SK-N-SH (cell line): Measurements from ENCODE around the gene MAST2. TPM values are rescaled to one million over a fixed set of nuclear protein-coding genes. Genes with fewer than 3 reads are reported as not detected.

Experiments used
- CTCF ChIA-PET: fragments of 300-600, 350-600 bp; formaldehyde crosslinking; extraction: SDS; loops from one replicate; lab custom pipeline; 2021; lab: Yijun Ruan, JAX
- POLR2A ChIA-PET: fragments of 350-600 bp; sonication (Branson Sonifier 250); formaldehyde crosslinking; extraction: SDS; loops from one replicate; lab custom pipeline; 2020; ENCODE audit warnings: antibody characterized with exemption, inconsistent platforms; lab: Yijun Ruan, JAX
- DNase-seq: peaks from one replicate; pipeline ENCODE4 v3.0.0; 2012
- H2AFZ ChIP-seq: fragments of 200-600 bp; sonication (generic); 2 replicates; pipeline ENCODE4 v1.8.1; 2016; ENCODE audit warnings: antibody characterized with exemption, mild to moderate bottlenecking, low read depth
- H3F3A ChIP-seq: fragments of 200-600 bp; sonication (generic); replicated peaks from 2 replicates; pipeline ENCODE3; 2016; ENCODE audit warnings: antibody characterized with exemption, mild to moderate bottlenecking; ENCODE audit not compliant: insufficient read depth
- H3K27ac ChIP-seq, 2 experiments: fragments of 200-500 bp in 1 of 2; fragments of 200-600 bp in 1 of 2; sonication (Bioruptor generic) in 1 of 2; sonication (generic), shearing (Covaris generic) in 1 of 2; 2 replicates each; pipeline versions ENCODE4 v1.5.1 to v1.6.1; 2014 to 2016; ENCODE audit warnings: low read depth in 2 of 2, inconsistent platforms in 1 of 2, low read length in 1 of 2, mild to moderate bottlenecking in 1 of 2, mixed read lengths in 1 of 2
- H3K27me3 ChIP-seq: fragments of 200-600 bp; sonication (generic), shearing (Covaris generic); 2 replicates; pipeline ENCODE4 v1.6.1; 2016; ENCODE audit warnings: mixed run types; ENCODE audit not compliant: insufficient read depth
- H3K36me3 ChIP-seq, 2 experiments: fragments of 200-500 bp in 1 of 2; fragments of 200-600 bp in 1 of 2; sonication (Bioruptor generic) in 1 of 2; sonication (generic) in 1 of 2; replicated peaks in 1 of 2; 2 replicates each; pipeline versions ENCODE3 to v1.5.1; 2014 to 2016; ENCODE audit warnings: low read length in 1 of 2, mild to moderate bottlenecking in 1 of 2; ENCODE audit not compliant: insufficient read depth in 2 of 2, control insufficient read depth in 1 of 2
- H3K4me1 ChIP-seq, 2 experiments: fragments of 200-500 bp in 1 of 2; fragments of 200-600 bp in 1 of 2; sonication (Bioruptor generic) in 1 of 2; sonication (generic), shearing (Covaris generic) in 1 of 2; 2 replicates each; pipeline versions ENCODE4 v1.5.1 to v1.6.1; 2014 to 2016; ENCODE audit warnings: low read depth in 1 of 2, low read length in 1 of 2, mixed run types in 1 of 2; ENCODE audit not compliant: insufficient read depth in 2 of 2, control insufficient read depth in 1 of 2
- H3K4me2 ChIP-seq: fragments of 200-600 bp; sonication (generic), shearing (Covaris generic); 2 replicates; pipeline ENCODE4 v1.6.1; 2017; ENCODE audit warnings: mixed run types
- H3K4me3 ChIP-seq, 2 experiments: fragments of 200-500 bp in 1 of 2; fragments of 200-600 bp in 1 of 2; sonication (Bioruptor generic) in 1 of 2; sonication (generic), shearing (Covaris generic) in 1 of 2; 2 replicates each; pipeline versions ENCODE4 v1.5.1 to v1.8.1; 2014 to 2016; ENCODE audit warnings: low read depth in 2 of 2, inconsistent platforms in 1 of 2, low read length in 1 of 2, mild to moderate bottlenecking in 1 of 2, mixed read lengths in 1 of 2, moderate library complexity in 1 of 2
- H3K79me2 ChIP-seq: fragments of 200-600 bp; sonication (generic); 2 replicates; pipeline ENCODE4 v1.8.1; 2017; ENCODE audit warnings: mild to moderate bottlenecking; ENCODE audit not compliant: insufficient read depth
- H3K9ac ChIP-seq: fragments of 200-600 bp; sonication (generic); 2 replicates; pipeline ENCODE4 v1.6.1; 2017; ENCODE audit warnings: mixed run types
- H3K9me2 ChIP-seq: fragments of 200-600 bp; sonication (generic); 2 replicates; pipeline ENCODE4 v1.6.1; 2017; ENCODE audit warnings: mixed run types
- H3K9me3 ChIP-seq: fragments of 200-600 bp; sonication (generic); 2 replicates; pipeline ENCODE4 v1.6.1; 2017; ENCODE audit warnings: mixed run types, mild to moderate bottlenecking, moderate library complexity
- H4K20me1 ChIP-seq: fragments of 200-600 bp; sonication (generic); 2 replicates; pipeline ENCODE4 v1.6.1; 2017; ENCODE audit warnings: mild to moderate bottlenecking, mixed run types; ENCODE audit not compliant: insufficient read depth
- EP300 ChIP-seq, 2 experiments: IDR thresholded peaks; 2 replicates each; pipeline versions ENCODE4 v1.4.0 to v1.6.1; 2012; ENCODE audit warnings: borderline replicate concordance in 1 of 2, low read depth in 1 of 2, low read length in 1 of 2
- EZH2phosphoT487 ChIP-seq: fragments of 200-600 bp; sonication (generic); IDR thresholded peaks from 2 replicates; pipeline ENCODE4 v1.6.1; 2017; ENCODE audit warnings: low read depth, mixed run types, mild to moderate bottlenecking, antibody characterized with exemption, moderate library complexity, borderline replicate concordance
- FOSL2 ChIP-seq: IDR thresholded peaks from 2 replicates; pipeline ENCODE4 v1.4.0; 2012; ENCODE audit warnings: low read depth, mild to moderate bottlenecking, moderate library complexity, borderline replicate concordance
- FOXJ3 ChIP-seq: sonication (generic); formaldehyde crosslinking; IDR thresholded peaks from 2 replicates; pipeline ENCODE4 v1.5.1; 2020; ENCODE audit warnings: mild to moderate bottlenecking, missing genetic modification reagents
- GABPA ChIP-seq: IDR thresholded peaks from 2 replicates; pipeline ENCODE4 v1.4.0; 2012; ENCODE audit warnings: low read depth, mild to moderate bottlenecking
- IRF3 ChIP-seq: fragments of 150-350 bp; IDR thresholded peaks from 2 replicates; pipeline ENCODE4 v1.6.1; 2016; ENCODE audit warnings: mild to moderate bottlenecking, low read depth, low read length
- JUND ChIP-seq: IDR thresholded peaks from 2 replicates; pipeline ENCODE4 v1.4.0; 2012
- MEF2A ChIP-seq: IDR thresholded peaks from 2 replicates; pipeline ENCODE4 v1.4.0; 2012; ENCODE audit warnings: low read depth, borderline replicate concordance
- NRF1 ChIP-seq: IDR thresholded peaks from 2 replicates; pipeline ENCODE4 v1.6.1; 2012; ENCODE audit warnings: low read depth, mild to moderate bottlenecking, low read length
- RAD21 ChIP-seq: IDR thresholded peaks from 2 replicates; pipeline ENCODE4 v1.6.1; 2012; ENCODE audit warnings: mild to moderate bottlenecking, low read length
- RXRA ChIP-seq: IDR thresholded peaks from 2 replicates; pipeline ENCODE4 v1.4.0; 2012; ENCODE audit warnings: low read depth, mild to moderate bottlenecking, borderline replicate concordance
- SIN3A ChIP-seq: IDR thresholded peaks from 2 replicates; pipeline ENCODE4 v1.6.1; 2012; ENCODE audit warnings: low read depth, mild to moderate bottlenecking, low read length, moderate library complexity, borderline replicate concordance
- SMC3 ChIP-seq: IDR thresholded peaks from 2 replicates; pipeline ENCODE4 v1.6.1; 2012; ENCODE audit warnings: low read depth, low read length, improper control_type of control experiment
- TAF1 ChIP-seq: IDR thresholded peaks from 2 replicates; pipeline ENCODE4 v1.6.1; 2012; ENCODE audit warnings: low read depth, mild to moderate bottlenecking, low read length, moderate library complexity, borderline replicate concordance
- TCF12 ChIP-seq: IDR thresholded peaks from 2 replicates; pipeline ENCODE4 v1.4.0; 2012
- USF1 ChIP-seq: IDR thresholded peaks from 2 replicates; pipeline ENCODE4 v1.4.0; 2012; ENCODE audit warnings: low read depth, borderline replicate concordance
- USF2 ChIP-seq: fragments of 150-350 bp; IDR thresholded peaks from 2 replicates; pipeline ENCODE4 v1.6.1; 2017; ENCODE audit warnings: antibody characterized with exemption, low read length, low read depth, borderline replicate concordance
- YY1 ChIP-seq: IDR thresholded peaks from 2 replicates; pipeline ENCODE4 v1.4.0; 2012; ENCODE audit warnings: low read depth, mild to moderate bottlenecking
- WGBS: methylation state at CpG from one replicate; pipeline ENCODE4 v1.1.6; 2017; ENCODE audit warnings: low lambda C conversion rate; 5-methylcytosine and 5-hydroxymethylcytosine counted together
- polyA plus RNA-seq, 3 experiments: library from polyadenylated mRNA; depleted of rRNA; stranded (reverse); fragments of >200 nt; gene quantifications; 2 replicates each; pipeline ENCODE4 v1.2.3, GENCODE V29; 2012

The MAST2 gene
- polyA plus RNA-seq, 1 of the 3 experiments (the other 2 are of a cell fraction), result 53.4 TPM

GRCh38 chr1:45765999-45766792, 37.2 kb upstream of the MAST2 start:
- POLR2A ChIA-PET, result no interaction called here
- TF ChIP-seq MEF2A (no peak), IRF3 (no peak), GABPA (no peak), SMC3 (no peak), EZH2phosphoT487 (no peak), USF1 (no peak), USF2 (no peak), SIN3A (no peak), FOXJ3 (no peak)
- TF ChIP-seq, all 33 proteins: peak for 0
- CTCF ChIA-PET, result no interaction called here
- H4K20me1 ChIP-seq, result no peaks in the 10 kb centered on the region
- no peaks in the 10 kb centered on the region for H3K9me3 ChIP-seq
- WGBS, result 83% methylated on average over 13 of the region's 13 CpGs
- H3K4me1 ChIP-seq, result peaks cover 2 to 3% of the 10 kb centered on the region in 2 experiments; a peak in 2 of 4 replicates
- no peaks in the 10 kb centered on the region for H3K9me2 ChIP-seq
- H3K9ac ChIP-seq, result no peak overlapping the region
- no peaks in the 10 kb centered on the region for H3K27me3 ChIP-seq
- peaks cover 10% of the 10 kb centered on the region for H3F3A ChIP-seq
- no peak overlapping the region for H3K4me2 ChIP-seq
- H2AFZ ChIP-seq, result no peak overlapping the region
- DNase-seq, result no peak
- no peaks in the 10 kb centered on the region for H3K79me2 ChIP-seq
- H3K36me3 ChIP-seq, result no peaks in the 10 kb centered on the region
- no peak overlapping the region for H3K4me3 ChIP-seq
- H3K27ac ChIP-seq, result no peak overlapping the region

GRCh38 chr1:45767035-45767434, 36.4 kb upstream of the MAST2 start:
- H3K9me2 ChIP-seq, result no peaks in the 10 kb centered on the region
- ChIA-PET CTCF (no interaction called here), POLR2A (no interaction called here)
- peak overlapping the region; percentile 53; the same call in 1 of the 2 replicates for H2AFZ ChIP-seq
- peaks cover 10% of the 10 kb centered on the region for H3F3A ChIP-seq
- H3K9me3 ChIP-seq, result no peaks in the 10 kb centered on the region
- H3K79me2 ChIP-seq, result no peaks in the 10 kb centered on the region
- peak overlapping the region; percentile 9; the same call in 1 of the 2 replicates for H3K4me2 ChIP-seq
- TF ChIP-seq RXRA (peak; percentile 90), EP300 (IDR thresholded peaks at IDR 0.05; ENCODE audit: borderline replicate concordance in 1 of 2, low read depth in 1 of 2, low read length in 1 of 2) (peak in 1 of 2 experiments; percentile 31; a peak in 1 of 4 replicates), NRF1 (no peak), RAD21 (no peak), YY1 (no peak), JUND (0 out of 2 replicates have a peak, but pooled peaks have one; percentile 27), FOSL2 (peak; percentile 38; the same call in 1 of the 2 replicates), TCF12 (peak; percentile 80), MEF2A (no peak), USF1 (no peak), TAF1 (peak; percentile 83)
- no peak overlapping the region for H3K9ac ChIP-seq
- peak overlapping the region; percentile 13 to 54; a peak in 2 of 4 replicates for H3K27ac ChIP-seq
- 48% methylated on average over 6 of the region's 6 CpGs for WGBS
- H3K36me3 ChIP-seq, result no peaks in the 10 kb centered on the region
- no peak for DNase-seq
- no peaks in the 10 kb centered on the region for H3K27me3 ChIP-seq
- peaks cover 2 to 3% of the 10 kb centered on the region in 2 experiments; a peak in 2 of 4 replicates for H3K4me1 ChIP-seq
- no peak overlapping the region for H3K4me3 ChIP-seq
- H4K20me1 ChIP-seq, result no peaks in the 10 kb centered on the region
